SH-SY5Y (cell line): Measurements from ENCODE around the gene AMPH.

Experiments
- GATA2 ChIP-seq: IDR thresholded peaks from 2 replicates; pipeline ENCODE4 v1.6.1; 2011; ENCODE audit warnings: mild to moderate bottlenecking, low read depth, low read length
- GATA3 ChIP-seq: IDR thresholded peaks from 2 replicates; pipeline ENCODE4 v1.6.1; 2011; ENCODE audit warnings: low read depth, mild to moderate bottlenecking, low read length, moderate library complexity

AMPH gene

DNA sequence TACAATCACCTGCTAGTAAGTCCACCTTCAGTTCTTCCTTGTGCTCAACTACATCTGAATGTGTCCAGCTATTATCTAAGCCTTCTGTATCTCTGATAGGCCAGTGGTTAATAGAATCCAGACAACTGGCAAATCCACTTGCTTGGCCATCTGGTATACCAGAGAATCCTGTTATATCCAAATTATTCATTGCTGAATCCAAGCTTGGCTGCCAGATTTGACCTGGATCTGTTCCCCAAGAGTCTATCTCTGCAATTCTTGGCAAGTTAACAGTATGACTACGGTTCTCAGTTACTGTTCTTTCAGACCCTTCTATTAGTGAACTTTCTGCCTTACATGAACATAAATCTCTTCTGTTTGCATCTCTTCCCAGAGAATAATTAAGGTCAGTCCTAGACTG is 203.1 kb downstream of the AMPH start:
- TF ChIP-seq GATA2: no peak
- TF ChIP-seq GATA3: no peak

GRCh38 chr7:38427279-38427955 is 203.8 kb downstream of the AMPH start:
- TF ChIP-seq GATA2 (no peak), GATA3 (no peak)

DNA sequence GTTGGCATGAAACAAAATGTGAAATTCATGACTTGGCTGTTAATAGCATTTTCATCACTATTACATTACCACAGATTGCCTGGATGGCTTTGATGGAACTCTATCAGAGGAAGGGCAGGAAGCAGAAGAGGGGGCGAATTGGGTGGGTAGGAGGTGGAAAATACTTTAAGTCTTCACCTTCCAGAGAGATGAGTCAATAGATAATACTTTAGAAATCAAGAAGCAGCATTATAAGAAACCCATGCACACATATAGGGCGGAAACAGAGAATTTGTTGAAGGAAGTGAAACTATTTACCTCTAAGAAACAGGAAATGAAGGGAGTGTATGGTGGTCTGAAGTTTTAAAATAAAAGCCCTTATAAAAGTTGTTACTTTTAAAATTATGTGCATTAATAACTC is 205.7 kb downstream of the AMPH start:
- TF ChIP-seq GATA2 (no peak), GATA3 (no peak)

GRCh38 chr7:38424750-38425463 is 206.3 kb downstream of the AMPH start:
- no peak for TF ChIP-seq GATA3
- TF ChIP-seq GATA2: no peak

DNA sequence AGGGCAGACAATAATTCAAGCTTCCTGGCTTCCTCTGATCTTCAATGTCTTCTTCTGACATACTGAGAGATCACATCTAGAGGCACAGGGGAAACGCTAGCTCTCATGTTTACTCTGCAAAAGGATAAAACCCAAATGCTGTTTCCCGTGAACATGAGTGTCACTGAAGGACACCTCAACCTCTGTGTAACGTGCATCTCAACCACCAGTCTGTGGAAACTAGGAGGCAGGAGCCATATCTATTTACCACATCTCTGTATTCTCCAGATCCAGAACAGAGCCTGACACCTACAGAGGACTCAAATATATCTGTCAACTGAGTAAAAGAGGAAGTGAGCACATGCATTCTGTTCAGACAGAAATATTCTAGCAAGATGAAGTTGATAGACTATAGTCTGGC is 217.4 kb downstream of the AMPH start:
- TF ChIP-seq GATA3 (no peak), GATA2 (no peak)

GRCh38 chr7:38411404-38411803 is 219.8 kb downstream of the AMPH start:
- TF ChIP-seq GATA2: no peak
- TF ChIP-seq GATA3: no peak

DNA sequence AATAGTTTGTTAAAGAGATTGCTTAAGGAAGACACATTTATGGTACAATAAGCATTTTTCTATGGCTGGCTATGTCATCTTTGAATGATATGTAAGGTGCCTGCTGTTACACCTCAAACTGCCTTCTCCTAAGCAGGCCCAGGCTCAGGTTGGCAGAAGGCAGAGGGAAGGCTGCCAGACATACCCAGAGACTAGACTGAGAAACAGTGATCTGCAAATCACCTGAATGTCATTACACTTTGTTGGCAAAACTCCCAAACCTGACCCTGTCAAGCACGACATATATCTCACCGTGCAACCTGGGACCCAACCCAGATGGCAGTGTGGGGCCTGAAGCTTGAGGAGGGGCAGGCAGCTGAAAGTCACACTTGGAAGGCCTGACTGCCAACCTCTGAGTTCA is 221.1 kb downstream of the AMPH start:
- TF ChIP-seq GATA2 (no peak), GATA3 (no peak)

- TF ChIP-seq GATA2 (no peak), GATA3 (no peak)
Observed at GRCh38 chr7:38409531-38409930, 221.6 kb downstream of the AMPH start.

GRCh38 chr7:38398725-38399321 is 232.3 kb downstream of the AMPH start:
- TF ChIP-seq GATA3 (no peak), GATA2 (no peak)

DNA sequence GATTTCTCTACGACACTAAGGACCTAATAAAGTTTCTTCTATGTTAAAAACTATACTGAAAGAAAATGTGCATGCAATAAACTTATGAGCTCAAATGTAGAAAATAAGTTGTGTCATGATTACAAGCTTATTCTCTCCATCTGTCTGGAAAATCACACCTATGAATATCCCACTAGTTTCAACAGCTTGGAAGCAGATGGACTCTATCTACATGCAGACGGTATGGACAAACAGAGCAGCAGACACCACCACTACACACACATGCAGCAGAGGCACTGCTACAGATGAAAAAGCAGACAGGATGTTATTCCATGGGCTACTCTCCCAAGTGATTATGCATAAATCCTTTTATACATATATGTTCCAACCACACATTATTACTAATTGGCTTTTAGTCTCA is 234.3 kb downstream of the AMPH start:
- TF ChIP-seq GATA2 (no peak), GATA3 (no peak)

DNA sequence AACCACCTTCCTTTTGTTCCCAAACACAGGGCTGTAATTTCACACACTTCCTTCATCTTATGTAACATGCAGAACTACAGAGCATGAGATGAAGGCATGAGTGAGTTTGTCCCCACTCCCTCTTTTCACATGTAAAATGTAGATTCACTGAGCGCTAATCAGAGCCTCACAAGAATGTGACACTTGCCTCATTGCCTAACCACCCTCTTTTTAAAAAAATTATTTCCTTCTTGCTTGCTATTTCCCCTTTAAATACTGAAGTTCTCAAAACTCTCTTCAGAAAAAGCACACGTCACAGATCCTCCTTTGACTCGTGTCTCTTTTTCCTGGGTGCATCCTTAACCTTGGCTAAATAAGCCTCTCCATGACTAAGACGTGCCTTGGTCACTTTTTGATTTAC is 236.5 kb downstream of the AMPH start:
- no peak for TF ChIP-seq GATA3
- no peak for TF ChIP-seq GATA2

GRCh38 chr7:38393874-38394273 is 237.3 kb downstream of the AMPH start:
- TF ChIP-seq GATA2 (no peak), GATA3 (no peak)

DNA sequence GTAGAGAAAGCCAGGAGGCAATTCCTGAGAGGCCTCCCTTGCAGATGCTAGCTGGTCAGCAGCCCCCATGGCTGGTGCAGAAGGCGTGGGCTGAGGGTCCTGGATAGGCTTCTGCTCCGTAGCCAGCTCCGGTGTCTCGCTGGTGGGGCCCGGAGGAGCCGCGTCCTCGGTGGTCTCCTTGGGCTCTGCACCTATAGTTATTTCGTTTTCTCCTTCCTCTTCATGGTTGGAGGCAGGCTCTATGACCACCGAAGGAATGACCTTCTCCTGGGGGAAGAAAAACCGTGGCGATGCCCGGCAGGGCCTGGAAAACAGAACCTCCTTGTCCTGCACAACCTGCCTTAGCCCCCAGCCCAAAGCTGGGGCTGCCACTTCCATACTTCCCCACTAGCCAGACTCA is 239.4 kb downstream of the AMPH start:
- no peak for TF ChIP-seq GATA3
- no peak for TF ChIP-seq GATA2

- no peak for TF ChIP-seq GATA3
- no peak for TF ChIP-seq GATA2
Observed at GRCh38 chr7:38385682-38386081, 245.5 kb downstream of the AMPH start.

DNA sequence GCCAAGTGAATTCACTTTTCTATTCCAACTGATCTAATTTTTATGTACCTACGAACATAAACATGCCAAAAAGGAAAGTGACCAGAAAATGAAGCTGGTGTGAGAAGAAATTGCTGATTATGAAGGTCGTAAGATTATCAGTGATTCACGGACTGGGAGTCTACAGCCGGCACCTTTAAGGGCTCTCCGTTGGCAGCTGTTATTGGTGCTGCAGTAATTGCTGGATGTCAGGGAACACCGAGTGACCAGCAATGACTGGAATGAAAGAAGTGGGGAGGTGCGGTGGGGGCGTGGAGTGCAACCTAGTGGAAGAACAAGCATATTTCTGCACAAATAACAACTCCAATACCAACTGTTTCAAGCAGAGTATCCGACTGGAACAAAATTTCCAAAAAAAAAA is 247.9 kb downstream of the AMPH start:
- no peak for TF ChIP-seq GATA2
- TF ChIP-seq GATA3: no peak

- no peak for TF ChIP-seq GATA3
- TF ChIP-seq GATA2: no peak
Observed at GRCh38 chr7:38382684-38383083, 248.5 kb downstream of the AMPH start.

DNA sequence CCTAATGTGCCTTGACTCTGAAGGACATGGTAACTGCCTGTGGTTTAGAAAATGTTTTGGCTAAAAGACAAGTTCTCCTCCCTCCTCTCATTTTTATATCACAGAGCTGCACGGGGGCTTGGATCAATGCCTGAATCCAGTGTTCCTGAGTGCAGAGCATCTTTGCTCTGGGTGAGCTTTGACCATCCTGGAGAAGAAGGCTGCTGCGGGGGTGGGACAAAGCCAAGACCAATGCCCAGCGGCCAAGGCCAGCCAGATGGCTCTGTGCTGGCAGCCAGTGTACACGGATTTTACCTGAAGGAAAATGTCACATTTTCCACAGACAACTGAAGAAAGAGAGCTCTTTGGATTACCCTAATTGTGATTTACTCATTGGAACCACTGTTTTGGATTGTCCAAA is 255.7 kb downstream of the AMPH start:
- TF ChIP-seq GATA2: no peak

DNA sequence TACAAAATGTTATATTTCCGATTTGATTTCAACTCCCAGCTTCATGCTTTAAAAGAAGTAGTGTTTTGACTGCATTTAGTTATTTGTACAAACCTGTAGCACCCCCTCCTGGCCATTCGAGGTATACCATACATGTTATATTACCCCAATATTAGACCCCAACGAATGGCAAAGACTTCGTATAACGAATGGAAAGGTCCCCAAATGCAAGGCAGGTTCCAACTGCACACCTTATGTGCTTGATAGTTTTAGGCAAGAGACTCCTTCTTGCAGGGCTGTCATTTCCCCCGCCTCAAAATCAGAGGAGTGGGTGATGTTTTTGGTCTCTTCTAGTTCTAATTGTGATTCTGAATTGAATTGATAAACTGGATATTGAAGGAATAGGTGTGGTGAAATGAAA is 256.7 kb downstream of the AMPH start:
- TF ChIP-seq GATA3: no peak
- no peak for TF ChIP-seq GATA2
